ENCODE measurements around the gene ATRN. TPM values are rescaled to one million over a fixed set of nuclear protein-coding genes. Genes with fewer than 3 reads are reported as not detected.

ATRN gene
- total and polyA plus RNA-seq, 4 donors, result 4.2 to 38.5 (median 21.2) TPM

DNA sequence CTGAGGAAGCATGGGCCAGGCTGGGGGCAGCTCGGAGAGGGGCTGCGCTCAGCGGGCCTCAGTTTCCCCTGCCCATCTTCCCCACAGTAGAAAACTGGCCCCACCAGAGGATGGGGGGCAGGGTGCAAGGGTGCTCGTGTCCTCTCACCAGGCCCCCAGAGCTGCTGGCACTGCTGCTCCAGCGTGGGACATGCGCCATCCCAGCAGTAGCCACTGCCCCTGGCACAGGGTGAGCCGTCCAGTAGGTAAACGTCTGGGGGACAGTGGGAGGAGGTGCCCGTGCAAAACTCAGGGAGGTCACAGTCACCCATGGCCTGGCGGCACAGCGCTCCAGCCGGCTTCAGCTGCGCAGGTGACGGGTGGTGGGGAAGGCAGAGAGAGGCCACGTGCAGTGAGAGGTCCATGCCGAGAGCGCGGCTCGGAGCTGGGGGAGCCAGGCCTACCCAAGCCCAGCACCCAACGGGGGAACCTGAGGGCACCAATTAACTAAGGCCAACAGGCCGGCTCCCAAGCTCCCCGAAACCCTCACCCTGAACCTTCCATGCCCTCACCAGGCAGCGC is 201.2 kb downstream of the ATRN start:
- no peak overlapping the region for H3K4me3 ChIP-seq
- WGBS, 2 donors, result 43 to 52% methylated on average over 23 of the region's 23 CpGs
- TF ChIP-seq CTCF (IDR thresholded peaks at IDR 0.05; ENCODE audit: control extremely low read depth, extremely low read depth), result no peak
- peaks cover 0 to 40% (median 5%) of the 10 kb centered on the region in 3 donors for H3K27me3 ChIP-seq (ENCODE audit: control insufficient read depth in 3 of 3, insufficient read depth in 3 of 3, low read length in 2 of 3)
- DNase-seq (no peak), ATAC-seq (ENCODE audit: insufficient read depth, low FRiP score) (no peak)
- H3K36me3 ChIP-seq (ENCODE audit: control insufficient read depth in 4 of 4, insufficient read depth in 4 of 4, low read length in 4 of 4), result no peaks in the 10 kb centered on the region
- H3K27ac ChIP-seq (ENCODE audit: low read depth in 1 of 2, low read length in 1 of 2), result no peak overlapping the region
- H3K9me3 ChIP-seq (ENCODE audit: control insufficient read depth in 4 of 4, insufficient read depth in 3 of 4, low read length in 3 of 4), result peaks cover 0 to 4% (median 0%) of the 10 kb centered on the region in 4 donors
- H3K4me1 ChIP-seq (ENCODE audit: control insufficient read depth in 5 of 5, insufficient read depth in 5 of 5, low read length in 5 of 5), result peaks cover 0 to 8% (median 0%) of the 10 kb centered on the region in 5 donors
- no peak overlapping the region for H3K9ac ChIP-seq (ENCODE audit: insufficient read depth in 1 of 2, low read length in 2 of 2)

- Histone ChIP-seq H3K9me3 (ENCODE audit: control insufficient read depth in 4 of 4, insufficient read depth in 3 of 4, low read length in 3 of 4) (peaks cover 0 to 4% (median 0%) of the 10 kb centered on the region in 4 donors), H3K4me1 (ENCODE audit: control insufficient read depth in 5 of 5, insufficient read depth in 5 of 5, low read length in 5 of 5) (peaks cover 0 to 14% (median 0%) of the 10 kb centered on the region in 5 donors), H3K27me3 (ENCODE audit: control insufficient read depth in 3 of 3, insufficient read depth in 3 of 3, low read length in 2 of 3) (peaks cover 0 to 40% (median 5%) of the 10 kb centered on the region in 3 donors), H3K36me3 (ENCODE audit: control insufficient read depth in 4 of 4, insufficient read depth in 4 of 4, low read length in 4 of 4) (no peaks in the 10 kb centered on the region), H3K27ac (ENCODE audit: low read depth in 1 of 2, low read length in 1 of 2) (no peak overlapping the region), H3K4me3 (no peak overlapping the region), H3K9ac (ENCODE audit: insufficient read depth in 1 of 2, low read length in 2 of 2) (no peak overlapping the region)
- 6 to 11% methylated on average over 56 to 58 of the region's 58 CpGs for WGBS, 2 donors
- ATAC-seq (ENCODE audit: insufficient read depth, low FRiP score) (no peak), DNase-seq (peak in 1 of 3 donors; percentile 22)
- TF ChIP-seq CTCF (IDR thresholded peaks at IDR 0.05; ENCODE audit: control extremely low read depth, extremely low read depth), result no peak
Measured at GRCh38 chr20:3672547-3673171, 201.8 kb downstream of the ATRN start.

- 43 to 46% methylated on average over 81 to 90 of the region's 90 CpGs for WGBS, 2 donors
- Histone ChIP-seq H3K27ac (ENCODE audit: low read depth in 1 of 2, low read length in 1 of 2) (no peak overlapping the region), H3K4me3 (no peak overlapping the region)
Measured at GRCh38 chr20:3673221-3674070, 202.6 kb downstream of the ATRN start.

More at GRCh38 chr20:3673221-3674070, 202.6 kb downstream of the ATRN start:
- Histone ChIP-seq H3K36me3 (ENCODE audit: control insufficient read depth in 4 of 4, insufficient read depth in 4 of 4, low read length in 4 of 4) (no peaks in the 10 kb centered on the region), H3K27me3 (ENCODE audit: control insufficient read depth in 3 of 3, insufficient read depth in 3 of 3, low read length in 2 of 3) (peaks cover 0 to 40% (median 5%) of the 10 kb centered on the region in 3 donors), H3K9me3 (ENCODE audit: control insufficient read depth in 4 of 4, insufficient read depth in 3 of 4, low read length in 3 of 4) (peaks cover 0 to 4% (median 0%) of the 10 kb centered on the region in 4 donors), H3K9ac (ENCODE audit: insufficient read depth in 1 of 2, low read length in 2 of 2) (no peak overlapping the region), H3K4me1 (ENCODE audit: control insufficient read depth in 5 of 5, insufficient read depth in 5 of 5, low read length in 5 of 5) (peaks cover 0 to 22% (median 6%) of the 10 kb centered on the region in 5 donors)
- DNase-seq (no peak), ATAC-seq (ENCODE audit: insufficient read depth, low FRiP score) (no peak)
- TF ChIP-seq CTCF (IDR thresholded peaks at IDR 0.05; ENCODE audit: control extremely low read depth, extremely low read depth), result no peak

Data from lung (tissue), 12 donors.